ENCODE measurements around the gene SORCS1.

The SORCS1 gene

DNA sequence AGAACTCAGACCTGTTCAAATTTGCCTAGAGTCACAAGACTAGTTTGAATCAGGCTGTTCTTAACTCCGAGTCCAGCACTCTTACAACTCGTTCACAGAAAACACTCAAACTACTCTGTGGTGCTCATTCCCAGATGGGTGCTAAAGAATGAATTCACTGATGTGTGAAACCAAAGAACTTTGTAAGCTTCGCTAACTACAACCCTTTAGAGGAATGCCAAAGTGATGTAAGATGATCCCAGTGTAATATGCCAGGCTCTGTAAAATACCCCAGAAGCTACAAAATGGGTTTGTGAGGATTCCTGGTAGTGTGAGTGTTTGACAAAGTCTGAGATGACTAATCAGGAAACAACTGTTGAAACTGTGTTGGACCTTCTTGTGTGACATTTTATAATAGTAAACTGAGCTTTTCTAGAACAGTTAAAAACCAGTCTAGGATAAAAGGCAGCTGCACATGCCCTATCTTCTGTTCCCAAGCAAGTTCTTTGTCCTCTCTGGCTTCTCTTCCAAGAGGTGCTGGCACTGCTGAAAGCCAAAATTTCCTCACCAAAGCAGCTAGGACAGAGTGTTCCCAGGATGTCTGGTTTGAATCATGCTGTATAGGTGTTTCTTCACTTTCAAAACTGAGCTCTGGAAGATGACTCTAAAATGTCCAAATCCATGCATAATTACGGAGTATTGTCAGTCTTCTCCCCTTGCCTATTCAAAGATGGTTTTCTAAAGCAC lies 527.6 kb downstream of the SORCS1 start:
- DNase-seq, result no peak

DNA sequence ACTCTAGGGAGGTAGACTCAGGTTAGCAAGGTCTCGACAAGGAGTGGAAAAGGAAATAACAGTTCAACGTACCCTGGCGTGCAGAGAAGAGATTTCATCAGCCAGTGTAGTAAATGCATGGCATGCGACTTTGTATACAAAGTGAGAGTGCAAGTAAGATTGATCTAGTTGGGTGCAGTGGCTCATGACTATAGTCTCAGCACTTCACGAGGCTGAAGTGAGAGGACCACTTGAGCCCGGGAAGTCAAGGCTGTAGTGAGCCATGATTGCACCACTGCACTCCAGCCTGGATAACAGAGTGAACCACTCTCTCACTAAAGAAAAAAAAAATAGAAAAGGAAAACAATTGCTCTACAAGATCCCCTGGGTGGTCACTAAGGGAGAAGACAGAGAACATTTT lies 528.6 kb downstream of the SORCS1 start:
- DNase-seq, result no peak

DNA sequence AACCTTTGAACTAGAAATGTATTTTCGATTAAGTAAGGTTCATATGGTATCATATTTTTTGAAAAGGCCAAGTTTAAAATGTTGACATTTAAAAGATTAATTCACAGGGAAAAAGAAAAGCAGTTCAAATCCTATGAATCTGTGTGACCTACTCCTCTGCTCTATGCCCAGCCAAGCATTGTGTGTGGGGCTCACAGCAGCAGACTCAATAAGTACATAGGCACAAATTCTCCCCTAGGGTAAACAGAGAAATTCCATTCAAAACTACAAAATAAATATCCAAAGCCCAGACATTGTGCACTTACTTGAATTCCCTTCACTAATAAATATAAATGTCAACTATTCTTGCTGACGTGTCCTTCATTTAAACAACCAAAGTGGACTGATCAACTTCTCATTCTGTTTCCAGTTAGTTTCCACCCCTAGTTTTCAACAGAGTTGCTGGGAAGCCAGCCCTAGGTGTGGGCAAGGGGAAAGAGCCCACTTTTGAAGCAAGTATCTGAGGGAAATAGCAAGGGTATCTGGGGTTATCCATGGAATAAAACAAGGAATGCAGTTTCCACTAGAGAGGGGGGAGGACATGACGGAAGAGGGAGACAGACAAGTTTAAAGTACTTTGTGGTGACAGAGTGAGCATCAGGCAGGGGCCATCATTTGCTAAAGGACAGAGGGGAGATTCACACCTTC lies 533.3 kb downstream of the SORCS1 start:
- no peak for DNase-seq

DNA sequence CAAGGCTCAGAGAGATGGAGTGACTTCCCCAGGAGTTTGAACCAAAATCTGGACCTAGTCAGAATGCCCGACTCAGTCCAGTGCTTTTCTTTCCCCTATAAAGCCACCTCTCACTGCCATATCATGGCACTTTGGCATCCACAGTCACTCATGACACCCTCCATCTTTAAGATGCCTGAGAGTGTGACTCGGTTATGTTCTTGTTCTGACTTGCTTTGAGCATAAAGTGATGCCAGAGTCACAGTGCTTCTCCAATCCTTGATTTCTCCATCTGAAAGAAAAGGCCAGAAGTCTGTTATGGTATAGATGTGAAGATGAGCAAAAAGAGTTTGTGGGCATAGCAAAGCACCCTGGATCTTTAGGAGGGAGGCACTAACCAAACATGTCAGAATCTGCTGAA lies 538.1 kb downstream of the SORCS1 start:
- DNase-seq, result no peak

DNA sequence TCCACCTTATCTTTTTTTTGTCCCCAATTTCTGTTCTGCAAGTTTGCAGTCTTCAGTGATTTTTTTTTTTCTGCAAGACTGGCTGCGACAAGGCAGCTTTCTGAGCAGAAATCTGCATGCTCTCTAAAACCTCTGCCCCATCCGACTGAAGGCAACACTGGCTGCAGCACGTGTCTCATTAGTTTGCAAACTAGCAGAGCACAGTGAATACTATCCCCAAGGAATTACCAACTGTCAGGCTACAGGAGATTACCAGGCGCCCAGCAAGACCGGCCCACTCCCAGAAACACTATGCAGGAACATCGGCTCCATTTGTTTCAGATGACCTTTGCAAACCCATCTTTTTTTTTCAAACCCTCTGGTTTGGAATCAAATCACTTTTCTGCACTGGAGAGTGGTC lies 538.8 kb downstream of the SORCS1 start:
- no peak for DNase-seq

DNA sequence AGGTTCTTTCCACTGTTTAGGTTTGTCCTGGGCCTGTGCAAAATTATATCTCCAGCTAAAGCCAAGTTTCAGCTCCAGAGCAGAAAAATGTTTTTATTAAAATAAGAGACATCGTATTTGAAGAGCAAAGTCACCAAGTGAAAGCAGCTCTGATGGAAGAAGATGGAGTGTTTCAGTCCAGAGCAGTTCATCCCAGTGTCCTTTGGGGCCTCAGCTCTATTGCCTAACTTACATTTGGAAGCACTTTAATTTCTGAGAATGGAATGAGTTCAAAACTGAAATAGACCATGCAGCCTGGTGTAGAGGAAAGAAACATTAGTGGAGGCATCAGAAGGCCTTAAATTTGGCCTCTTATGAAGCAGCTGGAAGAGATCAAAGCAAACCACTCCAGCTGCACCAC lies 545.2 kb downstream of the SORCS1 start:
- no peak for DNase-seq

DNA sequence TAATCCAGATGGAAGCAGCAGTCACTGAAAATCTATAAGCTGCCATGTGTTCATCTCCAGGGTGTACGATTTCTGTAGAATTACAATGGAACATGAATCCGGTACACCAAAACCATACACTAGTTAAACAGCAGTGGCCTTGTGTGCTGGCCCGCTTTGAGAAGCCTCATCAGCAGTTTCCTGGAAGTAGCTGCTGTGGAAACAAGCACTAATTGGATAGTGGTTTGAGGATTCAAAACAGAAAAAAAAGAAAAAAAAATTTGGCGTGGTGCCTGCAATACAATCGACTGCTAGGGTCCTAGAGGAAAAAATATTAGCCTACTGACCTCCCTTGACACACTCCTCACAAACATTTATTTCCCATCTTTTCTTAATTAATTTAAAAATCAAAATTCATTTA lies 545.9 kb downstream of the SORCS1 start:
- DNase-seq, result no peak

DNA sequence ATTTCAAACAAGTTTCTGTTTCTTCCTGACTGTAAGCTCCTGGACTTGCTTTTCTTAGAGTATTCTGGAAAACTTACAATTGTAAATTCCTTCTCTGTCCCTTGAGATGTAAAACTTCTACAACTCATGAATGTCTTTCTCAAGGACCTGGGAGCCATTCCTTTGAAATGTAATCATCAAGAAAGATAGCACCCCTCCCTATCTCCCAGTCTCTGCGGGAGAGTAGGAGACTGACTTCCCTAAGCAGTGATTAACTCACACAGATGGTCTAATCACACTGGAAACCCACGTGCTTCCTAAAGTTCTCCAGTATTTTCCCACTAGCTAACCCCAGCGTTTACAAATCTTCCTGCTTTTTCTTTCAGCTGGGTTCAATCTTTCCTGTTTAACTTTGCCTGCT lies 549.4 kb downstream of the SORCS1 start:
- no peak for DNase-seq

DNA sequence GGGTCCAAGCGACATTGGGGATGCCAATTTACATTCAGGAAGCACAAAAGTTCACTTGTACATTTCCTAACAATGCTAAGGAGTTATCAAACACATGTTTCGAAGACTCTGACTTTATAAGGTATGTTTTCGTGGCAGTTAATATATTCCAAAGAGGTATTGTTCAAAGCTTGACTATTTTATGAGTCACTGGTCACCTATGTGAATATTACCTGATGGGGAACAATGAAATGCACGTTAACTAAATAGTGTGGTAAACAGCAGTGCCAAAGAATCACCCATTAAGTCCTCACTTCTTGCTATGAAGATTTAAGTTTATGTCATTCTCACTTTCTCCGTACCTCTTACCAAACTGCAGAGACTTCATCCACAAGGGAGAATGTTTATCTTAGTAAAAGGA lies 550.2 kb downstream of the SORCS1 start:
- no peak for DNase-seq

DNA sequence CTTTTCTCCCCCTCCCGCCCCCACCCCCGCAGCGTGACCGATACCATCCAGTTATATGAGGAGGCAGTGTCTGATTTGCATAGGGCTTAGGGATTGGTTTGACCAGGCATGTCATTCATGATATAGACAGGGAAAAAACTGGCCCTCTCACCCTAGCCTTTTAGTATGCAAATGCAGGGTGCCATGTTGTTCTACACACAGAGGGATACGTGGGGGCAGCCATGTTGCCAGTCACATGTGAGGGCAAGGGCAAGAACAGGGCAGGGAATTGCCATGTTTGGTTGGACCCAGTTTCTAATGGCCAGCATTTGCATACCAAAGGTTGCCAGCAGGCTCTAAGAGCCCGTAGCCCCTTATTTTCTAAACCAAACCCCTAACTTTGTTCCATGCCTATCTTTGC lies 552.1 kb downstream of the SORCS1 start:
- DNase-seq, result no peak

DNA sequence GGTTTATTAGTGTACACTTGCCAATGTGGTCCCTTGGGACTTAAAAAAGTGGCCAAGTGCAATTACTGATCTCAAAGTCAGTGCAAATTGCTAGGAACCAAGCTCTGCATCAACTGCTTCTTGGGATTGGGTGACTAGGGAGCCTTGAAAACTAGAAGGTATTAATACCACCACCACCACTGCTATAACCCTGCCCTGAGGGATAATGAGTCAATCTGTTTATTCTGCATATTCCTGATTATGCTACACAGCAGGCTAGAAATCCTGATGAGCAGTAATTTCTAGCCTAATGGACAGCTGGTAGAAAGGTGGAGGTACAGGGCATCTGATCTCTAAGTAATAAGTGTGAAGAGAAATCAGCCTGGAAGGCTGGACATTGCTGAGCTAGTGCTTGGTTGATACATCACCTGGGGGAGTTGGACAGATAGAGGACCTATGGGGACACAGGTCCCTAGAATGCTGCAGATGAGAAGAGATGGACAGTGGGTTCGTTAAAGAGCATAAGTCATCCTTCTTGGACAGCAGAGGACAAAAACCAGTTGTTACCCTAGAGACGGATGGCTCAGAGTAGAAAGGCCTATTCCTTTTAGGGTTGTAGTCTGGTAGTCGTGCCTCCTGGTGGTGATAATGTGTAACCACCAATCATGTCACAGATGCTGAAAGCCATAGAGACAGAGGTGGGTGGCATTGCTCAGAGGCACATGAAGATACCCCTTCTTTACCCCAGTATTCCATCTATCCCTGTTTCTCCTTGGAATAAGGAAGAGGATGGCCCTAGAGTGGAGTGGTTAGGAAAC lies 554.8 kb downstream of the SORCS1 start:
- DNase-seq, result no peak

DNA sequence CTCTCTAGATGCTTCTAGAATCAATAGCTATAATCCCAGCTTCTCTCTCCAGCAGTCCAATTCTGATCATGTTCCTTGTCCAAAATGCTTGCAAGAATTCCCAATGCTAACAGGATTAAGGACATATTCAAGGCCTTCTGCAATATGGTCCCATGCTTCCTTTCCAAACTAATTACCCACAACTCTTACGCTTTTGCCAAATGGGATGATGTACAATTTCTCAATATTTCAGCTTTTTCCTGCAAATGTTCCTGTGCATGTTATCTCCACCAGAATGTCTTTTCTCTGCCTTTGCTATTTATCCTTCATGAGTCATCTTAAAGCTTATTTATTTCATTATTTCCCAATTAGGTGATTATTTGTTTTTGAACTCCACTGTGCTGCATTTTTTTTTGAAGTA lies 556.4 kb downstream of the SORCS1 start:
- no peak for DNase-seq

DNA sequence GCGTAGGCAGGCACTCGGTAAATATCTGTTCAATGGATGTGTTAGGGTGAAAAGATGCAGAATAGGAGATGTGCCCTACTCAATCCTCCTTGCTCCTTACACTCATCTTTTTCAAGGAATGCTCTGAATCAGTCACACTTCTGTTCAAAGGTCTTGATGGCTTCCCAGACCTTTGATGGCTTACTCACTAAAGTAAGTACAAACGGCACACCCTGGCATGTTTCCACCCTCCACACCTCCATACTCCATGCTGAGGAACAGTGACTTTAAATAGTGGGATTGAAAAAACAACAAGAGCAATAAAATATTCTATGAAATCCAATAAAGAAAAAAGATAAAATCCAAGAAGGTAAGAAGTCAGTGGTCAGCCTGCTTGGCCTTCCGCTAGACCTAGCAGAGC lies 569.2 kb downstream of the SORCS1 start:
- no peak for DNase-seq

DNA sequence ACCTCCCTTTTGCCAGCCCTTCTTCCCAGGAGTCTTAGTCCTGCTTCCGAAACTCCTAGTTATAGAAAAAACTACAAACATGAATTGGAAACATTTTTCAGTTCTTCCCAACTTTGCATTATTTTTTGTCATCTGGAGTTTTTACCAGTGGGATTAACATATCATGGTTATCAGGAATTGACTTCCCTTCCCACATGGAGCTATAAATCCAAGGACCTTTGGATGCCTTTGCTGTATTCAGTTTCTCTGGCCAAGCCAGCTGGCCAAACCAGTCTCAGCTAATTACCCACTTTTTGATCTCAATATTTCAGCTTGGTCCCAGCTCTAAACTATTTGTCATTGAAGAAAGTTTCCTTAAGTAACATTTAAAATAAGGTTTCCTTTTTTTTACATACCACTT lies 570.6 kb downstream of the SORCS1 start:
- DNase-seq, result no peak

DNA sequence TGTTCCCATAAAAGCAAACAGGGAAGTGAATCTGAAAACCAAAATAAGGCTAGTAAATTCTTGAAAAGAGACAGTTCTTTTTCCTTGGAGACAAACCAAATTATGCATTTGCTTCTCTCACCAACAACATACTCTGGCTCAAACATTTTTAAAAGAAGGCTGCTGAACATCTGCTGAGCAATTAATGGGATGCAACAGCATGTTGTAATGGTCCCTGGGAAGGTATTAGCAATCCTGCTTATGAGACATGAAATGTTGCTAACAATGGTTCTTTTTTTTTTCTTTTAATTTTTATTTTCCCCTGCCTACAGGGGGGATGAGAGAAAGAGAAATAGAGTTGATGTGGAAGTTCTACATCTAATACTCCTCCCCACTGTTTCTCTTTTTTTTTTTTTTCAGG lies 572.1 kb downstream of the SORCS1 start:
- DNase-seq, result no peak

DNA sequence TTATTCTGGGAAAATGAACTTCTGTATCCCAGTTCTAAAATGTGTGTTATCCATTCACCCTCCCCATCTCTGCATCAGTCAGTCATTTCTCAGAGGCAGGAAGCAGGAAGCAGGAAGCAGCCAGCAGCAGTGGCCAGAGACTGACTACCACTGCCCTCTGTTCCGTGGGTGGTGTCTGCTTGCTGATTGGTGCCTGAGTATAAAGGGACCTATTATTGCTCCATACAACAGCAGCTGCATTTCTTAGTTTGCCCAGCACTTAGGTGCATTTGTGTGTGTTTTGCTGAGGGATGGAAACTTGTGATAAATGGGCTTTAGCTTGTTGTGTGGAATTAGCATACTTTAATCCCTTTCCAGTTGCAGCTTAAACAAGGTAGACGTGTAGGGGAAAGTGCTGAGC lies 582.2 kb downstream of the SORCS1 start:
- DNase-seq, result no peak

DNA sequence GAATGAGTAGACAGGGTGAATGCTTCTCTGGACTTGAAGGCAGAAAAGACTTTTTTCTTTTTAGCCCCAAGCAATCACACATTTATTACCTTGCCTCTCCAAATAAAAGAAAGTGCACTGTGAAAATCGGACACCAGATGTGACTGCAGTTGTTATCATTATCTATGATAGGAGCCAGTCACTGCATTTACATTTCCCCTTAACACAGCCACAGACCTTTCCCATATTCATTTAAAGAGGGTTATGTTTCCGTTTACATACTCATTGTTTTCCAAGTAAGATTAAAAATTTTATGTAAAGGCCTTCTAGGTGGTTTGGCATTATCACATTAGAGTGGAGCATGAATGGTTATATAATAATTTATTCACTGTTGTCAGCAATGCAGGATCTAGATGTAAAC lies 586.8 kb downstream of the SORCS1 start:
- DNase-seq, result no peak

DNA sequence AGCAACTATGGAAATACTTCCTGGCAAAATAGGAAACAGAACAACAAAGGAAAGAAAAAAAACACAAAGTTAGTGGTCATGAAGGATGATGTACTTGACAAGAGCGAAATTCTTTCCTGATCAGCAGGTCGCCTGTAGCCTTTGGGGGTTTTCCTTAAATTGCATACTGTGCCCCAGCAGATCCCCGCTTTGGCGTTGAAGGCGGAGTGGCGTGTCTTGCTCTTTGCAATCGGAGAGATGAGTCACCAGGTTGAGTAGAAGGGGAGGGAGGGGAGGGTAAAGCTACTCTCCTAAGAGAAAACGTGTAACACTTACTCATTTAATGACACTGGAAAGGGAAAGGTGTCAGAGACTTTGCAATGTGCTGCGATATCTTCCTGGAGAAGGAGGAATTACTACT lies 587.2 kb downstream of the SORCS1 start:
- DNase-seq, result no peak

DNA sequence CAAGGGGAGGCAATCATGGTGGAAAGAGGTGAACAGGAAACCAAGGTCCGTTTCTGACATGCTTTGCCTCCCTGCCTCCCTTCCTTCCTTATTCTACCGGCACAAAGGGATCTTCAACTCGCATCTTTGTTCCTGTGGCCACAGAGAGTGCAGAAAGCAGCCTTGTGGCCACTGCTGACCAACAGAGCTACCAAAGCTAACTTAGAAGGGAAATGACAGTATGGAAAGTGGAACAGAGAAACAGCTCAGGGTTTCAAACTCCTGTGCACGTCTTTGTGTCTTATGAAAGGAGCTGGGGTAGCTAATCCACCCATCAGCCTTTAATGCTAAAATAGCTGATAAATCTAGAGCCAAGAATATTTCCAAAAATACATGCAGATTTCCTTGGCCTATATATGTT lies 588.0 kb downstream of the SORCS1 start:
- DNase-seq, result no peak

DNA sequence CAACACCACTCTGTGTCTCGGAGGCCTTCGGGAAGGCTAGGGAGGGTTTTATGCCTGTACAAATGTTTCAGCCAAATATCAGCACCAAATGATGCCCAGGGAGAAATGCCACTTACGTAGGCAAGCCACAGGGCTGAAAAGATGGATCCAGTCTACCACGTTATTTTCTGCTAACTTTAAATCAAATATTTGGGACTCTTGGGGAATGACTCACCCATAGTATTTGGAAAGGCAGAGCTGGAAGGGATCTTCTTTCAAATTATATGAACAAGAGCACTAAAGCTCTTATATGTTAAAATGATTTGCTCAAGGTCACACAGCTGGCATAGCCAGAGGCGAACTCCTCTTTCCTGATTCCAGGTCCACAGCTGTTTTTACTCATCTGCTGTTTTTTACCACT lies 591.4 kb downstream of the SORCS1 start:
- DNase-seq, result no peak

DNA sequence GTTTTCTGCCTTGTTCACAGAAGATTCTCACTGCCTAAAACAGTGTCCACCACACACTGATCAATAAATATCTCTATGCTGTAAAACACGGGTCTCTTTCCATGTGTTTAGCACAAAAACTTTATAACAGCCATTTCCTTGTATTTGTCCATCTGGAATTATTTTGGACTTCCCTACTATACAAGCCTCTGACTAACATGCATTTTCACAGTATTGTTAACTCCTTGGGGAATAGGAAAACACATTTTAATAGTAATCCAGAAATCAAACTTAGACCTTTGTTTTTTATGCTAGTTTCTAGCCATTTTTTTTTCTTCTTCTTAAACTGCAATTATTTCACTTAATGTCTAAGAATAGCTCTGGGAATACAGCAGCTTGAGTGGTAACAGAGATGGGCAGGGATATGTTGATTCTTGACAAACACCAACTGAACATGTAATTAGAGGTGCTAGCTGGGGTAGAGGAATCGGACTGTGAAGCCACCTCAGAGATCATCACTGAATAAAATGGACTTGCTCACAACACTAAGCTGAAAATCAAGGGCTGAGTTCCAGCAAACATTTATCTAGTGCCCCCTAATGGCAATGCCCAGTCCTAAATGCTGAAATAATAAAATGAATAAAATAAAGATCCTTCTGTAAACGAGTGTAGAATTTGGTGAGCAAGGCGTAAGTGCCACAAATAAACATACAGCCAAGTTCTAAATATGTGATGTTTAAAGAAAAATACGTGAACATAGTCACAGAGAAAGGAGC lies 593.1 kb downstream of the SORCS1 start:
- DNase-seq, result peak; percentile 9

DNA sequence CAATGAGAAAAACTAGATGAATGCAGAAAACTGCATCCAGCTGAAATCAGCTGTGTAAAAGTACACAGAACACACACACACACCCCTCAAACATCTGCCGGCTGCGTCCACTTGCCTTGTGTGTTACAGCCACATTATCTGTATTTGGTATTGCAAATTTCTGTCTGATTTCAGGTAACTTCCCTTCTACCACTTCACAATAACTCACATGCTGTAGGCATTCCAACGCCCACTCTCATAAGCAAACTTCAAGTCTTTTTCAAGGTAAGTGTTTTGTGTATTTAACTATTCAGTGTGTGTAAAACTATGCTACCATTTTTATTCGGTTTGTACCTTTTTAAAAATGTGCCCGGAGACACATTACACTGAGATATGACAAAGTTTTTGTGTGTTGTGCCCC lies 594.2 kb downstream of the SORCS1 start:
- DNase-seq, result no peak

DNA sequence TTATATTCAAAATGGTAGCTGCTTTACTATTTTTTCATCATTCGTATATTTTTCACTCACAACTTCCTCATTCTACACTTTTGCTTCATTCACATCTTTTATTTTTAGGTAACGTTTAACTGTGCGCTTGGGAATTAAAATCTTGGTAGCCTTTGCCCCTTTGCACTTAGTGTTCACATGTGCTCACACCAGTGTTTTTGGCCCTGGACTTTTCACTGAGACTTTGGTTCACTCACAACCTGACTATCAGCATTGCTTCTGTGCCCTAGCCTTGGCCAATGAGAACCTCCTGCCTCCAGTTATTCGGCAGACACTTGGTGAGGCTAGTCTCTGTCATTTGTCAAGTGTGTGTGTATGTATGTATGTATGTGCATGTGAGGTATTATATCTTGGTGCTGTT lies 596.9 kb downstream of the SORCS1 start:
- no peak for DNase-seq
